MM.1S (cell line): Measurements from ENCODE around the gene ARHGAP35.

Experiments
- DNase-seq: peaks from one replicate; pipeline ENCODE4 v3.0.0-alpha.2; 2015
- H2AFZ ChIP-seq: fragments of 300-600 bp; sonication (generic); 2 replicates; pipeline ENCODE4 v1.6.0; 2016; ENCODE audit warnings: antibody characterized with exemption, low read length
- H3F3A ChIP-seq: fragments of 300-600 bp; sonication (generic); 2 replicates; pipeline ENCODE4 v1.6.1; 2016; ENCODE audit warnings: mild to moderate bottlenecking, antibody characterized with exemption, low read length, moderate library complexity, mixed read lengths; ENCODE audit not compliant: insufficient read depth
- H3K27ac ChIP-seq: fragments of 300-600 bp; sonication (generic); 2 replicates; pipeline ENCODE4 v1.5.1; 2016; ENCODE audit warnings: mild to moderate bottlenecking, low read length
- H3K27me3 ChIP-seq: fragments of 300-600 bp; sonication (generic); replicated peaks from 2 replicates; pipeline ENCODE4 v1.6.0; 2016; ENCODE audit warnings: low read length; ENCODE audit not compliant: insufficient read depth
- H3K36me3 ChIP-seq: fragments of 300-600 bp; sonication (generic); replicated peaks from 2 replicates; pipeline ENCODE4 v1.6.1; 2016; ENCODE audit warnings: mild to moderate bottlenecking, low read length, mixed read lengths; ENCODE audit not compliant: insufficient read depth
- H3K4me1 ChIP-seq: fragments of 300-600 bp; sonication (generic); 2 replicates; pipeline ENCODE4 v1.6.1; 2016; ENCODE audit warnings: low read length, mixed read lengths
- H3K4me2 ChIP-seq: fragments of 300-600 bp; sonication (generic); 2 replicates; pipeline ENCODE4 v1.6.0; 2016; ENCODE audit warnings: low read depth, low read length
- H3K4me3 ChIP-seq: fragments of 300-600 bp; sonication (generic); 2 replicates; pipeline ENCODE4 v1.5.1; 2016; ENCODE audit warnings: low read length, mixed read lengths
- H3K79me2 ChIP-seq: fragments of 300-600 bp; sonication (generic); 2 replicates; pipeline ENCODE4 v1.6.1; 2016; ENCODE audit warnings: mixed run types, low read length, mixed read lengths
- H3K9ac ChIP-seq: fragments of 300-600 bp; sonication (generic); 2 replicates; pipeline ENCODE4 v1.6.1; 2016; ENCODE audit warnings: low read length, mixed read lengths
- H3K9me2 ChIP-seq: fragments of 300-600 bp; sonication (generic); replicated peaks from 2 replicates; pipeline ENCODE4 v1.6.1; 2016; ENCODE audit warnings: mild to moderate bottlenecking, low read length, mixed read lengths; ENCODE audit not compliant: insufficient read depth
- H3K9me3 ChIP-seq: fragments of 300-600 bp; sonication (generic); replicated peaks from 2 replicates; pipeline ENCODE4 v1.6.1; 2016; ENCODE audit warnings: mild to moderate bottlenecking, low read length, mixed read lengths; ENCODE audit not compliant: insufficient read depth
- H4K20me1 ChIP-seq: fragments of 300-600 bp; sonication (generic); 2 replicates; pipeline ENCODE4 v1.6.1; 2016; ENCODE audit warnings: mild to moderate bottlenecking, low read length, moderate library complexity, mixed read lengths; ENCODE audit not compliant: insufficient read depth
- CTCF ChIP-seq: fragments of 300-600 bp; sonication (generic); IDR thresholded peaks from 2 replicates; pipeline ENCODE4 v1.5.1; 2016; ENCODE audit warnings: antibody characterized with exemption, low read length, mixed read lengths
- EZH2 ChIP-seq: fragments of 300-600 bp; sonication (generic); optimal IDR thresholded peaks from 2 replicates; pipeline ENCODE3; 2017; ENCODE audit warnings: low read depth, mild to moderate bottlenecking, antibody characterized with exemption, low read length, mixed read lengths
- EZH2phosphoT487 ChIP-seq: fragments of 300-600 bp; sonication (generic); IDR thresholded peaks from 2 replicates; pipeline ENCODE4 v1.6.1; 2018; ENCODE audit warnings: antibody characterized with exemption, low read length

ARHGAP35 gene

GRCh38 chr19:46844067-46844489 is 16.7 kb upstream of the ARHGAP35 start:
- DNase-seq = no peak
- H3K79me2 ChIP-seq = peaks cover 11% of the 10 kb centered on the region

GRCh38 chr19:46845959-46846459 is 14.8 kb upstream of the ARHGAP35 start:
- Histone ChIP-seq H3K27me3 (no peaks in the 10 kb centered on the region), H4K20me1 (no peaks in the 10 kb centered on the region), H3F3A (no peaks in the 10 kb centered on the region), H3K4me2 (no peak overlapping the region), H3K79me2 (peaks cover 26% of the 10 kb centered on the region), H3K27ac (no peak overlapping the region), H3K4me3 (no peak overlapping the region), H2AFZ (no peak overlapping the region), H3K4me1 (peaks cover 8% of the 10 kb centered on the region), H3K9me3 (no peaks in the 10 kb centered on the region), H3K9ac (no peak overlapping the region), H3K9me2 (no peaks in the 10 kb centered on the region), H3K36me3 (no peaks in the 10 kb centered on the region)
- no peak for DNase-seq
- TF ChIP-seq EZH2 (no peak), CTCF (no peak), EZH2phosphoT487 (no peak)

More at GRCh38 chr19:46844067-46844489, 16.7 kb upstream of the ARHGAP35 start:
- Histone ChIP-seq H3K36me3 (no peaks in the 10 kb centered on the region), H3K4me1 (no peaks in the 10 kb centered on the region), H3K27me3 (no peaks in the 10 kb centered on the region), H2AFZ (no peak overlapping the region), H3K9me2 (no peaks in the 10 kb centered on the region), H3K9ac (no peak overlapping the region), H3K27ac (no peak overlapping the region), H3F3A (no peaks in the 10 kb centered on the region), H4K20me1 (no peaks in the 10 kb centered on the region), H3K9me3 (no peaks in the 10 kb centered on the region), H3K4me2 (no peak overlapping the region), H3K4me3 (no peak overlapping the region)
- no peak for TF ChIP-seq EZH2
- TF ChIP-seq CTCF = no peak
- no peak for TF ChIP-seq EZH2phosphoT487

GRCh38 chr19:46847528-46847927 is 13.3 kb upstream of the ARHGAP35 start:
- Histone ChIP-seq H4K20me1 (no peaks in the 10 kb centered on the region), H2AFZ (no peak overlapping the region), H3K4me2 (no peak overlapping the region), H3K27me3 (no peaks in the 10 kb centered on the region), H3K27ac (no peak overlapping the region), H3F3A (no peaks in the 10 kb centered on the region), H3K9me2 (no peaks in the 10 kb centered on the region), H3K9ac (no peak overlapping the region), H3K4me3 (no peak overlapping the region), H3K36me3 (no peaks in the 10 kb centered on the region), H3K79me2 (peaks cover 26% of the 10 kb centered on the region), H3K4me1 (peaks cover 8% of the 10 kb centered on the region), H3K9me3 (no peaks in the 10 kb centered on the region)
- TF ChIP-seq CTCF (no peak), EZH2 (no peak), EZH2phosphoT487 (no peak)
- no peak for DNase-seq
